ENCODE measurements around the gene BSPH1. TPM values are rescaled to one million over a fixed set of nuclear protein-coding genes. Genes with fewer than 3 reads are reported as not detected.
"Not testable (repeated sequence)": the region's sequence is repeated elsewhere in the genome, so short reads cannot be mapped to it uniquely, and the experiment has no call there.

The BSPH1 gene
- total and polyA plus RNA-seq, 4 experiments from 2014 or later: not detected

DNA sequence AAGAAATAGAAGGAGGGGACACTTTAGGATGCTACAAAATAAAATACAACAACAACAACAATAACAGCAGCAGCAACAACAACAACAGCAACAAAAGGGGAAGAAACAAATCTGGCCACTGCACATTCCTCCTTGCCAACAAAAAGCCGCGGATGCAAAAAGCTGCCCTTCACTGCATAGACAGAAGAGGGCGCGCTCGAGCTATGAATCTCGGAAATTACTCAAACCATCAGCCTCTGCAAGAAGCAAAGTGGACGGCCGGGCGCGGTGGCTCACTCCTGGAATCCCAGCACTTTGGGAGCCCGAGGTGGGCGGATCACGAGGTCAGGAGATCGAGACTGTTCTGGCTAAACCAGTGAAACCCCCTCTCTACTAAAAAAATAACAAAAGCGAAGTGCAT, 71.9 kb downstream of the BSPH1 start:
- H3K27ac Mint-ChIP-seq; CTCF ChIA-PET (ENCODE audit: partially characterized antibody); H3K4me1 ChIP-seq (ENCODE audit: insufficient read depth, low read length); intact Hi-C loops (cut with micrococcal nuclease); H3K36me3 Mint-ChIP-seq; H3K27me3 ChIP-seq (ENCODE audit: insufficient read depth, low read length); H3K4me1 Mint-ChIP-seq; H3K27ac ChIP-seq (ENCODE audit: low read depth, low read length); H3K4me3 Mint-ChIP-seq; H3K27me3 Mint-ChIP-seq; H3K9me3 Mint-ChIP-seq; H3K9me3 ChIP-seq (ENCODE audit: control insufficient read depth in 1 of 2, low read length in 2 of 2); POLR2A ChIA-PET (ENCODE audit: partially characterized antibody); H3K4me3 ChIP-seq (ENCODE audit: low read length in 2 of 2); H3K36me3 ChIP-seq (ENCODE audit: insufficient read depth, low read length): not testable (repeated sequence)
- DNase-seq: peak in 4 of 5 donors; percentile 86 to 93 (median 89)

Other genes with a start within 250 kb of the BSPH1 start
- 100 to 1,000 TPM; 863 to 875 TPM for gene NOP53, start 246.6 kb downstream of the BSPH1 start, total RNA-seq
- 100 to 1,000 TPM; 156 to 225 TPM for gene NOP53, start 246.6 kb downstream of the BSPH1 start, polyA plus RNA-seq
- 100 to 1,000 TPM; 116 to 122 TPM for gene SELENOW, start 213.5 kb downstream of the BSPH1 start, total RNA-seq
- gene SELENOW, start 213.5 kb downstream of the BSPH1 start, polyA plus RNA-seq: 100 to 1,000 TPM; 350 to 352 TPM
- gene TPRX1, start 187.6 kb downstream of the BSPH1 start, total RNA-seq: not detected
- not detected for gene TPRX1, start 187.6 kb downstream of the BSPH1 start, polyA plus RNA-seq
- not detected for gene CRX, start 170.2 kb downstream of the BSPH1 start, total RNA-seq
- not detected for gene CRX, start 170.2 kb downstream of the BSPH1 start, polyA plus RNA-seq
- not detected for gene TPRX2, start 132.9 kb downstream of the BSPH1 start, total RNA-seq
- gene TPRX2, start 132.9 kb downstream of the BSPH1 start, polyA plus RNA-seq: not detected
- not detected for gene SULT2A1, start 105.9 kb downstream of the BSPH1 start, total RNA-seq
- not detected for gene SULT2A1, start 105.9 kb downstream of the BSPH1 start, polyA plus RNA-seq
- gene ELSPBP1, start 2.5 kb upstream of the BSPH1 start, total RNA-seq: not detected
- gene ELSPBP1, start 2.5 kb upstream of the BSPH1 start, polyA plus RNA-seq: not detected
- not detected for gene CABP5, start 51.9 kb upstream of the BSPH1 start, total RNA-seq
- not detected for gene CABP5, start 51.9 kb upstream of the BSPH1 start, polyA plus RNA-seq
- gene PLA2G4C, start 118.6 kb upstream of the BSPH1 start, total RNA-seq: 10 to 100 TPM; 10.7 to 11.1 TPM
- under 1 TPM; 0.44 to 0.81 TPM for gene PLA2G4C, start 118.6 kb upstream of the BSPH1 start, polyA plus RNA-seq
- gene LIG1, start 178.2 kb upstream of the BSPH1 start, total RNA-seq: 100 to 1,000 TPM; 118 to 124 TPM
- 10 to 100 TPM; 13.4 to 30.6 TPM for gene LIG1, start 178.2 kb upstream of the BSPH1 start, polyA plus RNA-seq
- gene ZSWIM9, start 178.5 kb upstream of the BSPH1 start, total RNA-seq: 10 to 100 TPM; 10.5 to 11.8 TPM
- 1 to 10 TPM in 1 of 2 donors, under 1 TPM in 1; 0.25 to 1.6 TPM for gene ZSWIM9, start 178.5 kb upstream of the BSPH1 start, polyA plus RNA-seq